ENCODE data around the gene AFTPH. TPM values are rescaled to one million over a fixed set of nuclear protein-coding genes. Genes with fewer than 3 reads are reported as not detected.
"Not testable (repeated sequence)": the region's sequence is repeated elsewhere in the genome, so short reads cannot be mapped to it uniquely, and the experiment has no call there.

AFTPH gene
- total RNA-seq, 4 donors from 2014 or later, result 30.3 to 52.8 (median 43.8) TPM

GRCh38 chr2:64522843-64523428 is 1.2 kb upstream of the AFTPH start:
- WGBS, 2 donors, result 0% methylated on average over 16 of the region's 16 CpGs
- Histone ChIP-seq H3K36me3 (no peaks in the 10 kb centered on the region), H3K27me3 (no peaks in the 10 kb centered on the region), H3K9me3 (no peaks in the 10 kb centered on the region), H3K4me3 (peak overlapping the region; percentile 82 to 97 (median 91)), H3K27ac (peak overlapping the region; percentile 93 to 99 (median 97)), H3K4me1 (peaks cover 0 to 43% (median 0%) of the 10 kb centered on the region in 3 donors)
- intact Hi-C loops (cut with DNase I), result no loop called here
- TF ChIP-seq POLR2A (IDR thresholded peaks at IDR 0.05) (no peak), CTCF (IDR thresholded peaks at IDR 0.05) (peak; percentile 73 to 89 (median 84))
- peak; percentile 10 for DNase-seq

DNA sequence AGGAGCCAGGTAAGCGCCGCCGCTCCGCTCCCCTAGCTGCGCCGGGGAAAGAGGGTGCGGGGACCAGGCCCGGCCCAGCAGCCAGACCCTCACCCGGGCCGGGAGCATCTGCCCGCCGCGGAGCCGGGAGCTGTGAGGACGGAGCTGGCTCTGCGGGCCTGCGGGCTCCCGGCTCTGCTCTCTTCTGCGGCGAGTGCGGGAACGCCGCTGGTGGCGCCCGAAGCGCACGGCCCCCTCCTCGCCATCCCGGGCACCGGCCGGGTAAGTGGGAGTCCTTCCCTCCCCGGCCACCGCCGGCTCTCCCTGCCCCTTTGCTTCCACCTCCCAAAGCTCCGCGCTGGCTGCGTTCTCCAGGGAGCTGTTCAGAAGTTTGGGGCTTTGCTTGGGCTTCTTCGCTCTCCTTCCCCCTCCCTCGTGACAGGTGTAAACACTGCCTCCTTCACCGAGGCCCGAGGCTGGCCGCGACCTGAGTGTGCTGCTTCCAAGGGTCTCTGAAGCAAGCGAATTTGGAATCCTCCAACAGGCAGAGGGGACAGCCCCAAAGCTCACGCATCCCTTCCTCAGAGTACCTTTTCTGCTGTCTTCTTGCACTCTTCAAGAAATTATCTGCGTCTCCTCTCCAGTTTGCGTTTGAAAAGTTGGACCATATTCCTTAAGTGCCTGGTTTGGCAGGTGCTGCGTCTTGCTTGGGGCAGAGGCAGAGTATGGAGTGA is 632 bp downstream of the AFTPH start:
- Histone ChIP-seq H3K36me3 (peaks cover 0 to 4% (median 0%) of the 10 kb centered on the region in 3 donors), H3K9me3 (no peaks in the 10 kb centered on the region), H3K27me3 (no peaks in the 10 kb centered on the region), H3K4me3 (peak overlapping the region; percentile 82 to 97 (median 91)), H3K27ac (peak overlapping the region; percentile 93 to 99 (median 97)), H3K4me1 (peaks cover 0 to 45% (median 0%) of the 10 kb centered on the region in 3 donors)
- 0% methylated on average over 8 to 11 of the region's 48 CpGs for WGBS, 2 donors
- DNase-seq, result no peak
- TF ChIP-seq POLR2A (IDR thresholded peaks at IDR 0.05) (no peak), CTCF (IDR thresholded peaks at IDR 0.05) (no peak)
- intact Hi-C loops (cut with DNase I), result no loop called here

DNA sequence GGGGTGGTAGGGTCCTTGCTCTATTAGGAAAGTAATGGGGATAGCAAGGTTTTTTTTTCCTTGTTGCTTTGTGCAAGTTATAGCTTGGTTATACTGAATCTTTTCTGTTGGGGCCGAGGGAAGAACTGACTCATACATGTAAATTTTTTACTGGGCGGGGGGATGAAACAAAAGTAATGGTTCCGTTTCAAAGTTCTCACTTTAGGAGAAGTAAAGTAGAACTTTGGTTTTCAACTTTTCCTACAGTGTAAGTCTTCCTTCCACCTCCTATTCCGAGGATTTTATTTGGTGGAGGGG is 1.1 kb downstream of the AFTPH start:
- intact Hi-C loops (cut with DNase I), result no loop called here
- H3K4me1 ChIP-seq, result peaks cover 0 to 45% (median 0%) of the 10 kb centered on the region in 3 donors
- H3K9me3 ChIP-seq, result no peaks in the 10 kb centered on the region
- TF ChIP-seq CTCF (IDR thresholded peaks at IDR 0.05) (no peak), POLR2A (IDR thresholded peaks at IDR 0.05) (peak in 1 of 4 donors; percentile 38)
- peaks cover 0 to 7% (median 0%) of the 10 kb centered on the region in 3 donors for H3K36me3 ChIP-seq
- no peaks in the 10 kb centered on the region for H3K27me3 ChIP-seq
- peak overlapping the region; percentile 82 to 97 (median 91) for H3K4me3 ChIP-seq
- peak overlapping the region; percentile 93 to 99 (median 97) for H3K27ac ChIP-seq
- DNase-seq, result no peak
- WGBS, 2 donors, result 0 to 5% methylated on average over 4 of the region's 4 CpGs

- intact Hi-C loops (cut with DNase I), result no loop called here
- Histone ChIP-seq H3K27ac (peak overlapping the region in 1 of 4 donors; percentile 99), H3K27me3 (no peaks in the 10 kb centered on the region), H3K9me3 (no peaks in the 10 kb centered on the region), H3K4me3 (peak overlapping the region in 2 of 4 donors; percentile 82 to 97), H3K36me3 (peaks cover 0 to 7% (median 0%) of the 10 kb centered on the region in 3 donors), H3K4me1 (peaks cover 0 to 45% (median 0%) of the 10 kb centered on the region in 3 donors)
- TF ChIP-seq CTCF (IDR thresholded peaks at IDR 0.05), result no peak
- no peak for DNase-seq
- 30 to 34% methylated on average over 3 of the region's 3 CpGs for WGBS, 2 donors
Measured at GRCh38 chr2:64526034-64526433, 1.9 kb downstream of the AFTPH start.

DNA sequence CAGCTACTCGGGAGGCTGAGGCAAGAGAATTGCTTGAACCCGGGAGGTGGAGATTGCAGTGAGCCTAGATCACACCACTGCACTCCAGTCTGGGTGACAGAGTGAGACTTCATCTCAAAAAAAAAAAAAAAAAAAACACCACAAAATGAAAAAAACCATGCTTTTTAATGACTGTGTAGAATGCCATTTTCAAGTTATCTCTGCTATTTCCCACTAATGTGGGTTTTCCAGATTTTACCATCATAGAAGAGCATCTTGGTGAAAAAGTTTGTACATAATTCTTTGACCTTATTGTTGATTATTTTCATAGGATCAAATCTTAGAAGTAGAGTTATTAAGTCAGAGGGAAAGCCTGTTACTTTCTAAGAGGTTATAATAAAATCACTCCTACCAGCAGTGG is 6.8 kb downstream of the AFTPH start:
- intact Hi-C loops (cut with DNase I); H3K9me3 ChIP-seq; H3K27me3 ChIP-seq; H3K36me3 ChIP-seq; DNase-seq; H3K4me3 ChIP-seq; H3K27ac ChIP-seq: not testable (repeated sequence)
- 97 to 100% methylated on average over 2 of the region's 2 CpGs for WGBS, 2 donors
- H3K4me1 ChIP-seq, result peaks cover 0 to 54% (median 0%) of the 10 kb centered on the region in 3 donors

Measured in esophagus squamous epithelium (tissue), 5 donors.